ENCODE data around the gene RNLS.

Gene RNLS

GRCh38 chr10:88466786-88467185 lies 116.3 kb downstream of the RNLS start:
- H3K4me3 ChIP-seq (ENCODE audit: control insufficient read depth, low read depth, low read length) = no peak overlapping the region
- no peak for DNase-seq (ENCODE audit: low read depth)
- TF ChIP-seq, protein P1, sequence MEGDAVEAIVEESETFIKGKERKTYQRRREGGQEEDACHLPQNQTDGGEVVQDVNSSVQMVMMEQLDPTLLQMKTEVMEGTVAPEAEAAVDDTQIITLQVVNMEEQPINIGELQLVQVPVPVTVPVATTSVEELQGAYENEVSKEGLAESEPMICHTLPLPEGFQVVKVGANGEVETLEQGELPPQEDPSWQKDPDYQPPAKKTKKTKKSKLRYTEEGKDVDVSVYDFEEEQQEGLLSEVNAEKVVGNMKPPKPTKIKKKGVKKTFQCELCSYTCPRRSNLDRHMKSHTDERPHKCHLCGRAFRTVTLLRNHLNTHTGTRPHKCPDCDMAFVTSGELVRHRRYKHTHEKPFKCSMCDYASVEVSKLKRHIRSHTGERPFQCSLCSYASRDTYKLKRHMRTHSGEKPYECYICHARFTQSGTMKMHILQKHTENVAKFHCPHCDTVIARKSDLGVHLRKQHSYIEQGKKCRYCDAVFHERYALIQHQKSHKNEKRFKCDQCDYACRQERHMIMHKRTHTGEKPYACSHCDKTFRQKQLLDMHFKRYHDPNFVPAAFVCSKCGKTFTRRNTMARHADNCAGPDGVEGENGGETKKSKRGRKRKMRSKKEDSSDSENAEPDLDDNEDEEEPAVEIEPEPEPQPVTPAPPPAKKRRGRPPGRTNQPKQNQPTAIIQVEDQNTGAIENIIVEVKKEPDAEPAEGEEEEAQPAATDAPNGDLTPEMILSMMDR (conservative IDR thresholded peaks at IDR 0.05; ENCODE audit: control insufficient read depth, insufficient read depth, low read depth, low read length) = no peak

- DNase-seq (ENCODE audit: low read depth) = no peak
- TF ChIP-seq, protein P1 (conservative IDR thresholded peaks at IDR 0.05; ENCODE audit: control insufficient read depth, insufficient read depth, low read depth, low read length) = no peak
- no peak overlapping the region for H3K4me3 ChIP-seq (ENCODE audit: control insufficient read depth, low read depth, low read length)
These were observed 117.4 kb downstream of the RNLS start for GRCh38 chr10:88465765-88466164.

- no peak overlapping the region for H3K4me3 ChIP-seq (ENCODE audit: control insufficient read depth, low read depth, low read length)
- TF ChIP-seq, protein P1 (conservative IDR thresholded peaks at IDR 0.05; ENCODE audit: control insufficient read depth, insufficient read depth, low read depth, low read length) = no peak
- DNase-seq (ENCODE audit: low read depth) = no peak
These were observed 119.3 kb downstream of the RNLS start for GRCh38 chr10:88463811-88464210.

DNA sequence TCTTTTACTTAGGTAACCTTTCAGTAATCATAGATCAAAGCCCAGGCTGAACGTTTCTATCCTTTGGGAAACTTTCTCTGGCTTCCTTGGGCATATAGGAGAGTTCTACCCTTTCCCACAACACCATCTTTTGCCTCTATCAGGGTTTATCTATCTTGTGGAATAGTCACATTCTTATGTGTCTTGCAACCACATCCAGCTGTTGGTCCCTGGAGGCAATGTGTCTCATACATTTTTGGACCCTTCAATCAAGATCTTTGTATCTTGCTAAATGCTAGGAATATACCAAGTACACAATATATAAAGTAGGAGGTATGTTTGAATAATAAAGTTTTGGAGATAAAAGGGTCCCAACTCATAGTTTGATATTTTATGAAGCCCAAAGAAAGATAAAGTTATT lies 121.7 kb downstream of the RNLS start:
- no peak overlapping the region for H3K4me3 ChIP-seq (ENCODE audit: control insufficient read depth, low read depth, low read length)
- no peak for DNase-seq (ENCODE audit: low read depth)
- TF ChIP-seq, protein P1 (conservative IDR thresholded peaks at IDR 0.05; ENCODE audit: control insufficient read depth, insufficient read depth, low read depth, low read length) = no peak

DNA sequence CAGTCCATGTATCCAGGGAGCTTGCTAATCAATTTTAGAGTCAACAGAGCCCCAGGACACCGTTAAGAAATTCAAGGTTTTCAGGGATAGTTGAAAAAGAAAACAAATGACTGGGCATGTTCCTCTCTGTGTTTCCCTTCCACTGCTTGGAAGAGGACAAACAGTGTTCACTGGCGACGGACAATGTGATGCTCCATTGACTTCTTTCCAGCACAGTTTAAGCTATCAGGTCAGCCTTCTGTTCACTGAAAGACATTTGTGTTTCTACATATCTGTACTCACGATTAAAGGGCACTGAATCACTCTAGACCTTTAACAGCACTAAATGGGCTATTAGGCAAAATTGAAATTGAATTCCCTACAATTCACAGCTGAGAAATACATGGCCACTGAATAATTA lies 123.6 kb downstream of the RNLS start:
- TF ChIP-seq, protein P1 (conservative IDR thresholded peaks at IDR 0.05; ENCODE audit: control insufficient read depth, insufficient read depth, low read depth, low read length) = no peak

DNA sequence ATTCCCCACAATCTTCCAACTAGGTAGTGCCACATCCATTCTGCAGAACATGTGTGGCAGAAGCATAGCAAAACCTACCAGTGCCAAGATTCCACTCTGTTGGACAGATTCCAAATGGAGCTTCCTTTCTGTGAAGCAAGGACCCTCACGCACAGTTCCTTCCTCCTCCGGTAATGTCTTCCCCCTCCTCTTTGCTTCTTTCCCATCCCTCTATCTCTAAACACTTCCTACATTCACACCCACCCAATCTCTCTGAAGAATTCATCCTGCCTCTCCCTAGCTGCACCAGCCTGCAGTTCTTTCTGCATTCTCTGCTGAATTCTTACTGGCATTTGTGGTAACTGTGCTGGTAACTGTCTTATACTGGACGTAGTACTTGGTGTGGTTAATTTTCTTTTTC lies 124.9 kb downstream of the RNLS start:
- no peak for DNase-seq (ENCODE audit: low read depth)
- H3K4me3 ChIP-seq (ENCODE audit: control insufficient read depth, low read depth, low read length) = no peak overlapping the region
- TF ChIP-seq, protein P1 (conservative IDR thresholded peaks at IDR 0.05; ENCODE audit: control insufficient read depth, insufficient read depth, low read depth, low read length) = no peak

More for the DNA sequence above, 123.6 kb downstream of the RNLS start:
- no peak overlapping the region for H3K4me3 ChIP-seq (ENCODE audit: control insufficient read depth, low read depth, low read length)
- no peak for DNase-seq (ENCODE audit: low read depth)

GRCh38 chr10:88457660-88458059 lies 125.5 kb downstream of the RNLS start:
- H3K4me3 ChIP-seq (ENCODE audit: control insufficient read depth, low read depth, low read length) = no peak overlapping the region
- TF ChIP-seq, protein P1 (conservative IDR thresholded peaks at IDR 0.05; ENCODE audit: control insufficient read depth, insufficient read depth, low read depth, low read length) = no peak
- DNase-seq (ENCODE audit: low read depth) = no peak
